GM12878 (cell line): Measurements from ENCODE around the gene CPEB1. TPM values are rescaled to one million over a fixed set of nuclear protein-coding genes. Genes with fewer than 3 reads are reported as not detected.

Source experiments
- ATAC-seq: fragments of 200-7000 bp; cut with Tn5 transposase; 3 replicates; pipeline ENCODE4 v1.9.1; 2020; ENCODE audit warnings: mild to moderate bottlenecking, moderate library complexity
- BruUV-seq: library from RNA; stranded (reverse); fragments of 400-500 nt; replicated peaks from 2 replicates; lab custom pipeline; 2021; lab: Mats Ljungman, UMichigan
- CTCF ChIA-PET: fragments of 300-600 bp; sonication (Branson Sonifier 250); formaldehyde crosslinking; extraction: SDS; loops from one replicate; lab custom pipeline; 2021; ENCODE audit warnings: inconsistent platforms; lab: Yijun Ruan, JAX
- POLR2A ChIA-PET: fragments of 350-600 bp; formaldehyde crosslinking; extraction: SDS; loops from one replicate; lab custom pipeline; 2021; ENCODE audit warnings: inconsistent platforms; lab: Charles Lee
- RAD21 ChIA-PET: fragments of 300-600 bp; sonication (Branson Sonifier 250); formaldehyde crosslinking; loops from one replicate; lab custom pipeline; 2023; ENCODE audit warnings: antibody characterized with exemption; ENCODE audit not compliant: unreplicated experiment; lab: Charles Lee
- SMC1A ChIA-PET: fragments of 300-600 bp; sonication (Branson Sonifier 250); formaldehyde crosslinking; loops from one replicate; lab custom pipeline; 2023; ENCODE audit not compliant: unreplicated experiment, uncharacterized antibody; lab: Charles Lee
- DNase-seq: peaks from one replicate; pipeline ENCODE4 v3.0.0-alpha.2; 2011; ENCODE audit warnings: low read depth, low spot score
- FAIRE-seq: peaks from 3 replicates; lab custom pipeline; 2011; peaks lifted over from hg19 to GRCh38; lab: Jason Lieb, UNC
- H2AFZ ChIP-seq: 2 replicates; pipeline ENCODE4 v1.6.0; 2011; ENCODE audit warnings: low read depth, low read length, control low read depth; ENCODE audit not compliant: control insufficient read depth
- H3K27ac ChIP-seq: 2 replicates; pipeline ENCODE4 v1.5.1; 2011; ENCODE audit warnings: control low read depth; ENCODE audit not compliant: control insufficient read depth, insufficient read depth
- H3K27me3 ChIP-seq, 2 experiments: replicated peaks in 1 of 2; 2 replicates each; pipeline versions ENCODE4 v1.6.0 to v1.6.1; 2011; ENCODE audit warnings: low read length in 1 of 2; ENCODE audit not compliant: control insufficient read depth in 2 of 2, insufficient read depth in 2 of 2
- H3K36me3 ChIP-seq, 2 experiments: 2 replicates each; pipeline ENCODE4 v1.5.1; 2011; ENCODE audit warnings: low read length in 1 of 2; ENCODE audit not compliant: control insufficient read depth in 2 of 2, insufficient read depth in 2 of 2
- H3K4me1 ChIP-seq: 2 replicates; pipeline ENCODE4 v1.6.1; 2011; ENCODE audit warnings: mild to moderate bottlenecking, low read length, moderate library complexity, mixed read lengths; ENCODE audit not compliant: control insufficient read depth, insufficient read depth
- H3K4me2 ChIP-seq: 2 replicates; pipeline ENCODE4 v1.6.0; 2011; ENCODE audit warnings: control low read depth; ENCODE audit not compliant: control insufficient read depth, insufficient read depth
- H3K4me3 ChIP-seq: fragments of 200-600 bp; sonication (generic); 2 replicates; pipeline ENCODE4 v1.5.1; 2016
- H3K79me2 ChIP-seq: 2 replicates; pipeline ENCODE4 v1.6.0; 2011; ENCODE audit warnings: low read length; ENCODE audit not compliant: control insufficient read depth, insufficient read depth
- H3K9ac ChIP-seq: 2 replicates; pipeline ENCODE4 v1.8.0; 2011; ENCODE audit warnings: low read length, control low read depth, mixed read lengths; ENCODE audit not compliant: control insufficient read depth, insufficient read depth
- H3K9me3 ChIP-seq: replicated peaks from 3 replicates; pipeline ENCODE4 v1.5.1; 2011; ENCODE audit warnings: mild to moderate bottlenecking, low read length; ENCODE audit not compliant: control insufficient read depth, insufficient read depth
- H4K20me1 ChIP-seq: 2 replicates; pipeline ENCODE4 v1.6.0; 2011; ENCODE audit not compliant: control insufficient read depth, insufficient read depth
- BMI1 ChIP-seq: fragments of 450-650 bp; IDR thresholded peaks from 2 replicates; pipeline ENCODE4 v1.6.1; 2016; ENCODE audit warnings: mild to moderate bottlenecking, moderate library complexity, borderline replicate concordance
- CEBPB ChIP-seq, 2 experiments: fragments of 150-350 bp in 1 of 2; IDR thresholded peaks; 2 replicates each; pipeline ENCODE4 v1.6.1; 2012 to 2014; ENCODE audit warnings: low read depth in 2 of 2, low read length in 2 of 2, borderline replicate concordance in 1 of 2, inconsistent platforms in 1 of 2
- CTCF ChIP-seq, 3 experiments: IDR thresholded peaks in 2 of 3; conservative IDR thresholded peaks in 1 of 3; 2 replicates each; pipeline ENCODE4 v1.5.1; 2011; ENCODE audit warnings: low read depth in 3 of 3, low read length in 3 of 3, mild to moderate bottlenecking in 3 of 3, control low read depth in 2 of 3, moderate library complexity in 2 of 3, inconsistent platforms in 1 of 3, mixed read lengths in 1 of 3; ENCODE audit not compliant: control insufficient read depth in 2 of 3, insufficient read depth in 1 of 3; ENCODE audit errors: extremely low read depth in 1 of 3
- EED ChIP-seq: sonication (generic); IDR thresholded peaks from 2 replicates; pipeline ENCODE4 v1.6.1; 2016; ENCODE audit warnings: antibody characterized with exemption, low read depth
- EP300 ChIP-seq, 2 experiments: fragments of 150-350 bp in 1 of 2; IDR thresholded peaks; 2 replicates each; pipeline ENCODE4 v1.6.1; 2011 to 2012; ENCODE audit warnings: low read depth in 2 of 2, low read length in 2 of 2, borderline replicate concordance in 1 of 2, improper control_type of control experiment in 1 of 2, inconsistent platforms in 1 of 2; ENCODE audit not compliant: control insufficient read depth in 1 of 2
- NFYA ChIP-seq: IDR thresholded peaks from 2 replicates; pipeline ENCODE4 v1.6.1; 2011; ENCODE audit warnings: low read depth, mild to moderate bottlenecking, low read length, improper control_type of control experiment, borderline replicate concordance
- PKNOX1 ChIP-seq: fragments of 450-650 bp; IDR thresholded peaks from 2 replicates; pipeline ENCODE4 v1.6.1; 2016; ENCODE audit warnings: mild to moderate bottlenecking
- RAD21 ChIP-seq: IDR thresholded peaks from 2 replicates; pipeline ENCODE4 v1.6.1; 2011; ENCODE audit warnings: mild to moderate bottlenecking, low read depth, low read length, moderate library complexity; ENCODE audit not compliant: insufficient read depth
- SUZ12 ChIP-seq: fragments of 200-600 bp; sonication (generic); IDR thresholded peaks from one replicate; pipeline ENCODE4 v1.6.1; 2018; ENCODE audit warnings: antibody characterized with exemption, mild to moderate bottlenecking; ENCODE audit not compliant: unreplicated experiment
- TCF12 ChIP-seq: IDR thresholded peaks from 2 replicates; pipeline ENCODE4 v1.6.1; 2011; ENCODE audit warnings: low read depth, mild to moderate bottlenecking, low read length
- WRNIP1 ChIP-seq: IDR thresholded peaks from 2 replicates; pipeline ENCODE4 v1.6.1; 2011; ENCODE audit warnings: low read depth, low read length, improper control_type of control experiment, borderline replicate concordance
- ZNF384 ChIP-seq: IDR thresholded peaks from 2 replicates; pipeline ENCODE4 v1.6.1; 2012; ENCODE audit warnings: low read depth, mild to moderate bottlenecking, low read length, improper control_type of control experiment, borderline replicate concordance
- WGBS: methylation state at CpG from one replicate; pipeline ENCODE4 v1.1.6; 2016; ENCODE audit warnings: low lambda C conversion rate; ENCODE audit not compliant: insufficient replicate concordance, insufficient coverage; ENCODE audit errors: missing lambda C conversion rate; 5-methylcytosine and 5-hydroxymethylcytosine counted together
- in situ Hi-C: fragments of 300-500 bp; cut with MboI; formaldehyde crosslinking; loops from 9 replicates; pipeline ENCODE4 v1.14.3; 2018; ENCODE audit warnings: mixed read lengths
- intact Hi-C: fragments of 100-400 bp; cut with micrococcal nuclease; formaldehyde crosslinking; loops from one replicate; pipeline ENCODE4 v1.14.2; 2022; ENCODE audit not compliant: unreplicated experiment
- polyA plus RNA-seq, 11 experiments: library from polyadenylated mRNA; depleted of rRNA in 4 of 11; unstranded in 6 of 11; stranded (reverse) in 5 of 11; fragments of >200 nt; fragmentation: Nextera tagmentation in 4 of 11; fragmentation: Illumina TruSeq in 1 of 11; extraction: Ambion mirVana in 4 of 11; extraction: Trizol in 1 of 11; gene quantifications; 1 replicate in 1 of 11; 2 replicates in 10 of 11; pipeline versions ENCODE4 v1.2.1 to v1.2.3, GENCODE V29; 2011 to 2016; ENCODE audit warnings: inconsistent platforms in 2 of 11, missing spikeins in 2 of 11, low read depth in 1 of 11
- total RNA-seq, 4 experiments: library from RNA; depleted of rRNA in 3 of 4; stranded (reverse); fragments of >200 nt in 3 of 4; fragmentation: Illumina TruSeq in 1 of 4; extraction: Trizol in 1 of 4; gene quantifications; 2 replicates each; pipeline versions ENCODE4 v1.2.1 to v1.2.3, GENCODE V29; 2013 to 2021
- TF ChIP-seq, protein P1 (sequence below): fragments of 450-650 bp; IDR thresholded peaks from 2 replicates; pipeline ENCODE4 v1.6.1; 2014; ENCODE audit warnings: mild to moderate bottlenecking
- TF ChIP-seq, protein P2 (sequence below): IDR thresholded peaks from 2 replicates; pipeline ENCODE4 v1.6.1; 2012; ENCODE audit warnings: low read depth, low read length, improper control_type of control experiment
- TF ChIP-seq, protein P3 (sequence below): fragments of 450-650 bp; formaldehyde crosslinking; IDR thresholded peaks from 2 replicates; pipeline ENCODE4 v1.4.0; 2020; ENCODE audit warnings: mild to moderate bottlenecking, moderate library complexity

Gene CPEB1
- total and polyA plus RNA-seq, 10 of the 15 experiments (the other 5 are each of a cell fraction or from before 2014, with no cell fraction given) = 0.05 to 1.1 (median 0.46) TPM

GRCh38 chr15:82566690-82567089 lies 80.5 kb downstream of the CPEB1 start:
- no peaks in the 10 kb centered on the region for H3K36me3 ChIP-seq
- in situ Hi-C loops (no loop called here), intact Hi-C loops (no loop called here)
- no peaks in the 10 kb centered on the region for H3K79me2 ChIP-seq
- FAIRE-seq (no peak), ATAC-seq (no peak), DNase-seq (no peak)
- H3K27me3 ChIP-seq = peaks cover 2 to 8% of the 10 kb centered on the region in 2 experiments; a peak in 3 of 4 replicates
- 0% methylated on average over 1 of the region's 1 CpG for WGBS
- no peak overlapping the region for H3K4me2 ChIP-seq
- H3K27ac ChIP-seq = no peak overlapping the region
- ChIA-PET SMC1A (no interaction called here), CTCF (no interaction called here), POLR2A (no interaction called here), RAD21 (no interaction called here)
- H4K20me1 ChIP-seq = no peaks in the 10 kb centered on the region
- H2AFZ ChIP-seq = no peak overlapping the region
- no peaks in the 10 kb centered on the region for H3K4me1 ChIP-seq
- H3K9me3 ChIP-seq = no peaks in the 10 kb centered on the region
- no peak overlapping the region for H3K4me3 ChIP-seq
- no peak overlapping the region for H3K9ac ChIP-seq
- no TSS peak for BruUV-seq
- TF ChIP-seq, protein P1, sequence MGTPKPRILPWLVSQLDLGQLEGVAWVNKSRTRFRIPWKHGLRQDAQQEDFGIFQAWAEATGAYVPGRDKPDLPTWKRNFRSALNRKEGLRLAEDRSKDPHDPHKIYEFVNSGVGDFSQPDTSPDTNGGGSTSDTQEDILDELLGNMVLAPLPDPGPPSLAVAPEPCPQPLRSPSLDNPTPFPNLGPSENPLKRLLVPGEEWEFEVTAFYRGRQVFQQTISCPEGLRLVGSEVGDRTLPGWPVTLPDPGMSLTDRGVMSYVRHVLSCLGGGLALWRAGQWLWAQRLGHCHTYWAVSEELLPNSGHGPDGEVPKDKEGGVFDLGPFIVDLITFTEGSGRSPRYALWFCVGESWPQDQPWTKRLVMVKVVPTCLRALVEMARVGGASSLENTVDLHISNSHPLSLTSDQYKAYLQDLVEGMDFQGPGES = no peak
- no peak for TF ChIP-seq NFYA
- no peak for TF ChIP-seq CEBPB (IDR thresholded peaks at IDR 0.05; ENCODE audit: borderline replicate concordance in 1 of 2, low read depth in 2 of 2, low read length in 2 of 2)
- TF ChIP-seq RAD21 = no peak
- TF ChIP-seq, protein P2, sequence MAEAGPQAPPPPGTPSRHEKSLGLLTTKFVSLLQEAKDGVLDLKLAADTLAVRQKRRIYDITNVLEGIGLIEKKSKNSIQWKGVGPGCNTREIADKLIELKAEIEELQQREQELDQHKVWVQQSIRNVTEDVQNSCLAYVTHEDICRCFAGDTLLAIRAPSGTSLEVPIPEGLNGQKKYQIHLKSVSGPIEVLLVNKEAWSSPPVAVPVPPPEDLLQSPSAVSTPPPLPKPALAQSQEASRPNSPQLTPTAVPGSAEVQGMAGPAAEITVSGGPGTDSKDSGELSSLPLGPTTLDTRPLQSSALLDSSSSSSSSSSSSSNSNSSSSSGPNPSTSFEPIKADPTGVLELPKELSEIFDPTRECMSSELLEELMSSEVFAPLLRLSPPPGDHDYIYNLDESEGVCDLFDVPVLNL = no peak
- no peak for TF ChIP-seq EED
- TF ChIP-seq ZNF384 = no peak
- no peak for TF ChIP-seq WRNIP1
- no peak for TF ChIP-seq EP300 (IDR thresholded peaks at IDR 0.05; ENCODE audit: borderline replicate concordance in 1 of 2, control insufficient read depth in 1 of 2, low read depth in 2 of 2, low read length in 2 of 2)
- TF ChIP-seq SUZ12 = no peak
- no peak for TF ChIP-seq TCF12
- TF ChIP-seq, protein P3, sequence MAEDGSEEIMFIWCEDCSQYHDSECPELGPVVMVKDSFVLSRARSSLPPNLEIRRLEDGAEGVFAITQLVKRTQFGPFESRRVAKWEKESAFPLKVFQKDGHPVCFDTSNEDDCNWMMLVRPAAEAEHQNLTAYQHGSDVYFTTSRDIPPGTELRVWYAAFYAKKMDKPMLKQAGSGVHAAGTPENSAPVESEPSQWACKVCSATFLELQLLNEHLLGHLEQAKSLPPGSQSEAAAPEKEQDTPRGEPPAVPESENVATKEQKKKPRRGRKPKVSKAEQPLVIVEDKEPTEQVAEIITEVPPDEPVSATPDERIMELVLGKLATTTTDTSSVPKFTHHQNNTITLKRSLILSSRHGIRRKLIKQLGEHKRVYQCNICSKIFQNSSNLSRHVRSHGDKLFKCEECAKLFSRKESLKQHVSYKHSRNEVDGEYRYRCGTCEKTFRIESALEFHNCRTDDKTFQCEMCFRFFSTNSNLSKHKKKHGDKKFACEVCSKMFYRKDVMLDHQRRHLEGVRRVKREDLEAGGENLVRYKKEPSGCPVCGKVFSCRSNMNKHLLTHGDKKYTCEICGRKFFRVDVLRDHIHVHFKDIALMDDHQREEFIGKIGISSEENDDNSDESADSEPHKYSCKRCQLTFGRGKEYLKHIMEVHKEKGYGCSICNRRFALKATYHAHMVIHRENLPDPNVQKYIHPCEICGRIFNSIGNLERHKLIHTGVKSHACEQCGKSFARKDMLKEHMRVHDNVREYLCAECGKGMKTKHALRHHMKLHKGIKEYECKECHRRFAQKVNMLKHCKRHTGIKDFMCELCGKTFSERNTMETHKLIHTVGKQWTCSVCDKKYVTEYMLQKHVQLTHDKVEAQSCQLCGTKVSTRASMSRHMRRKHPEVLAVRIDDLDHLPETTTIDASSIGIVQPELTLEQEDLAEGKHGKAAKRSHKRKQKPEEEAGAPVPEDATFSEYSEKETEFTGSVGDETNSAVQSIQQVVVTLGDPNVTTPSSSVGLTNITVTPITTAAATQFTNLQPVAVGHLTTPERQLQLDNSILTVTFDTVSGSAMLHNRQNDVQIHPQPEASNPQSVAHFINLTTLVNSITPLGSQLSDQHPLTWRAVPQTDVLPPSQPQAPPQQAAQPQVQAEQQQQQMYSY (CRISPR knock-in tag) = no peak
- no peak for TF ChIP-seq BMI1
- TF ChIP-seq CTCF (IDR thresholded peaks at IDR 0.05 in 2 of 3, conservative IDR thresholded peaks at IDR 0.05 in 1 of 3; ENCODE audit: control insufficient read depth in 2 of 3, extremely low read depth in 1 of 3, insufficient read depth in 1 of 3, low read depth in 3 of 3, low read length in 3 of 3) = no peak
- no peak for TF ChIP-seq PKNOX1
